ENCODE data around the gene DDO.

- TF ChIP-seq, protein P1, sequence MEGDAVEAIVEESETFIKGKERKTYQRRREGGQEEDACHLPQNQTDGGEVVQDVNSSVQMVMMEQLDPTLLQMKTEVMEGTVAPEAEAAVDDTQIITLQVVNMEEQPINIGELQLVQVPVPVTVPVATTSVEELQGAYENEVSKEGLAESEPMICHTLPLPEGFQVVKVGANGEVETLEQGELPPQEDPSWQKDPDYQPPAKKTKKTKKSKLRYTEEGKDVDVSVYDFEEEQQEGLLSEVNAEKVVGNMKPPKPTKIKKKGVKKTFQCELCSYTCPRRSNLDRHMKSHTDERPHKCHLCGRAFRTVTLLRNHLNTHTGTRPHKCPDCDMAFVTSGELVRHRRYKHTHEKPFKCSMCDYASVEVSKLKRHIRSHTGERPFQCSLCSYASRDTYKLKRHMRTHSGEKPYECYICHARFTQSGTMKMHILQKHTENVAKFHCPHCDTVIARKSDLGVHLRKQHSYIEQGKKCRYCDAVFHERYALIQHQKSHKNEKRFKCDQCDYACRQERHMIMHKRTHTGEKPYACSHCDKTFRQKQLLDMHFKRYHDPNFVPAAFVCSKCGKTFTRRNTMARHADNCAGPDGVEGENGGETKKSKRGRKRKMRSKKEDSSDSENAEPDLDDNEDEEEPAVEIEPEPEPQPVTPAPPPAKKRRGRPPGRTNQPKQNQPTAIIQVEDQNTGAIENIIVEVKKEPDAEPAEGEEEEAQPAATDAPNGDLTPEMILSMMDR (IDR thresholded peaks at IDR 0.05; ENCODE audit: insufficient read depth, low read length, poor library complexity, severe bottlenecking) = no peak
- no peak for TF ChIP-seq EZH2phosphoT487 (conservative IDR thresholded peaks at IDR 0.05; ENCODE audit: low read length)
Measured at GRCh38 chr6:110367825-110368224, 47.5 kb downstream of the DDO start.
